H1 (cell line): Measurements from ENCODE around the gene DGKI. TPM values are rescaled to one million over a fixed set of nuclear protein-coding genes. Genes with fewer than 3 reads are reported as not detected.

ENCODE experiments used
- CHD7 ChIP-seq: fragments of 300-600 bp; sonication (generic); IDR thresholded peaks from 2 replicates; pipeline ENCODE4 v1.7.1; 2012; ENCODE audit warnings: low read length, moderate library complexity, mild to moderate bottlenecking, inconsistent platforms; ENCODE audit not compliant: insufficient replicate concordance
- KDM5A ChIP-seq: fragments of 200-600 bp; IDR thresholded peaks from 2 replicates; pipeline ENCODE4 v1.7.1; 2012; ENCODE audit warnings: mild to moderate bottlenecking, low read length, inconsistent platforms, mixed read lengths
- NRF1 ChIP-seq: IDR thresholded peaks from 2 replicates; pipeline ENCODE4 v1.6.1; 2011; ENCODE audit warnings: mild to moderate bottlenecking, low read depth, low read length, improper control_type of control experiment
- TAF1 ChIP-seq: IDR thresholded peaks from 2 replicates; pipeline ENCODE4 v1.6.1; 2011; ENCODE audit warnings: mild to moderate bottlenecking, low read depth, low read length
- polyA plus RNA-seq, 7 experiments: library from polyadenylated mRNA; depleted of rRNA in 3 of 7; stranded (reverse) in 5 of 7; unstranded in 2 of 7; fragments of >200 nt in 5 of 7; fragments of 200-250 nt in 2 of 7; gene quantifications; 1 replicate in 5 of 7; 2 replicates in 1 of 7; 4 replicates in 1 of 7; pipeline versions ENCODE4 v1.2.1 to v1.2.3, GENCODE V29; 2011 to 2013; ENCODE audit warnings: missing spikeins in 2 of 7, mixed read lengths in 2 of 7
- total RNA-seq: library from RNA; stranded (reverse); fragmentation: NEBNext Ultra II Directional; extraction: Animal tissue kit (Norgen Biotek cat#: 25700); gene quantifications from 2 replicates; pipeline ENCODE4 v1.2.1, GENCODE V29; 2021

DGKI gene
- total and polyA plus RNA-seq, 2 of the 8 experiments (the other 6 are each of a cell fraction or from before 2014, with no cell fraction given), result 0.20 to 0.71 TPM

DNA sequence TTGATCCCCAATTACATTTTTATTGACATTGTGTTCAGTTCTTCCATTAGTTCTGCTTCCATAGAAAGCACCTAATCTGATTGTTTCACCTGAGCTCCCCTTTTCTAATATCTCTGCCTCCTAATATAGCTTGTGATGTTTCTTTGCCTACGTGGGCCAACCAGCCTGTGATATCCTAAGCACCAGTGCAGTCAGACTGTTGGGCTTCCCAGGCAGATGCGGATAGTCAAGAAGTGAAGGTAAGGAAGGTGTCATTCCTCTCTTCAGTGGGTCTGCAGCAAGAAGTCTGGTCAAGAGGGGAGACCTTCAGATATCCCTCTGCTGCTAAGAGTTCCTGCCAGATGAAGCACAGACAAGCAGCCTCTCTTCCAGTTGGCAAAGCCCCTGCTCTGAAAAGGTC is 16.2 kb upstream of the DGKI start (continued):
- TF ChIP-seq CHD7, result no peak
- TF ChIP-seq TAF1, result no peak
- TF ChIP-seq NRF1, result no peak
- TF ChIP-seq KDM5A, result no peak
